Measurements from ENCODE around the gene ZNF444. TPM values are rescaled to one million over a fixed set of nuclear protein-coding genes. Genes with fewer than 3 reads are reported as not detected.

The ZNF444 gene
- total RNA-seq, 2 experiments from 2014 or later, result 22.0 to 25.3 TPM

DNA sequence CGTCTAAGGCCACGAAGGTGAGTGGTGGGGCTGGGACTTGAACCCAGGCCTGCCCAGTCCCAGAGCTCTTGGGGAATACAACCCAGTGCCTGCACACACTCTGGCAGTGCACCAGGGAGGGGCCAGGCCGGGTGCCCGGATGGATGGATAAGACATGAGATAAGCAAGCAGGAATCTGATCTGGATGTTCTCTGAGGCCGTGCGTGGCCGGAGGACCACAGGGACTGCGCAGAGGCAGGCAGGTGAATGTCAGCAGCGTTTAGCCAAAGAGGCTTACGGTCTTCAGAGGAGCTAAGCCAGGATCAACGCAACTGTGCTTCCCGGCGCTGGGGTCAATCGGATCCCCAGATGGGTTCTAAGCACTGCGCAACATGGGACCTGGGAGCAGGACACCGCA, 21.5 kb upstream of the ZNF444 start:
- ChIA-PET POLR2A (no interaction called here), CTCF (ENCODE audit: unreplicated experiment) (no interaction called here)
- Histone ChIP-seq H3K36me3 (ENCODE audit: insufficient read depth, low read length) (peaks cover 3% of the 10 kb centered on the region; the same call in 1 of the 2 replicates), H3K9me3 (ENCODE audit: low read length) (no peaks in the 10 kb centered on the region), H3K9me2 (ENCODE audit: insufficient read depth, low read length) (no peaks in the 10 kb centered on the region), H2AFZ (ENCODE audit: low read length) (no peak overlapping the region), H3K4me2 (ENCODE audit: low read length) (peak overlapping the region; percentile 98), H3K4me3 (ENCODE audit: low read depth, low read length, poor library complexity, severe bottlenecking) (peak overlapping the region; percentile 83), H3K79me2 (ENCODE audit: insufficient read depth, low read depth, low read length) (peaks cover 57% of the 10 kb centered on the region), H3K4me1 (ENCODE audit: insufficient read depth, low read length, poor library complexity, severe bottlenecking) (peaks cover 23% of the 10 kb centered on the region), H4K20me1 (ENCODE audit: insufficient read depth, low read length) (no peaks in the 10 kb centered on the region), H3K27ac (ENCODE audit: low read depth, low read length, poor library complexity, severe bottlenecking) (peak overlapping the region; percentile 63)
- intact Hi-C loops (cut with micrococcal nuclease; ENCODE audit: unreplicated experiment), result no loop called here
- DNase-seq (ENCODE audit: low spot score), result no peak
- TF ChIP-seq EZH2phosphoT487 (IDR thresholded peaks at IDR 0.05; ENCODE audit: borderline replicate concordance, low read depth, low read length) (no peak), CTCF (conservative IDR thresholded peaks at IDR 0.05; ENCODE audit: low read length) (no peak)
- no TSS peak for BruUV-seq (replicated peaks)

DNA sequence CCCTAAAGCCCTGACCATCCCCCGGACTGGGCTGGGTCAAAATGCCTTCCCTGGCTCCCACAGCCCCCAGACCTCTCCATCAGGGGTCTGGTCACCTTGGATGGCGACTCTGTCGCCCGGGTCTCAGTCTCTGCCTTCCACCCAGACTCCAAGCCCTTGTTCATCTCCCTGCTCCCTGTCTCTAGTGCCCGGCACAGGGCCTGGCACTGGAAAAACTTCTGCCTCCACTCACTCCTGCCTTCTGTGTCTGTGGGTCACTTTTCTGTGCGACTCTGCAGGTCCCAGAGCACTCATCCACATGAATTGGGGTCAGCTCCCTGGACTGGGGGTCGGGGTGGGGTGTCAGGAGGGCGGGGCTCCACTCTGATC, 21.1 kb upstream of the ZNF444 start:
- no peak overlapping the region for H2AFZ ChIP-seq (ENCODE audit: low read length)
- peaks cover 3% of the 10 kb centered on the region; the same call in 1 of the 2 replicates for H3K36me3 ChIP-seq (ENCODE audit: insufficient read depth, low read length)
- ChIA-PET CTCF (ENCODE audit: unreplicated experiment) (no interaction called here), POLR2A (no interaction called here)
- no peaks in the 10 kb centered on the region for H4K20me1 ChIP-seq (ENCODE audit: insufficient read depth, low read length)
- no peaks in the 10 kb centered on the region for H3K9me3 ChIP-seq (ENCODE audit: low read length)
- peak overlapping the region; percentile 98 for H3K4me2 ChIP-seq (ENCODE audit: low read length)
- peaks cover 53% of the 10 kb centered on the region for H3K79me2 ChIP-seq (ENCODE audit: insufficient read depth, low read depth, low read length)
- peaks cover 23% of the 10 kb centered on the region for H3K4me1 ChIP-seq (ENCODE audit: insufficient read depth, low read length, poor library complexity, severe bottlenecking)
- H3K9me2 ChIP-seq (ENCODE audit: insufficient read depth, low read length), result no peaks in the 10 kb centered on the region
- peak overlapping the region; percentile 83 for H3K4me3 ChIP-seq (ENCODE audit: low read depth, low read length, poor library complexity, severe bottlenecking)
- TF ChIP-seq EZH2phosphoT487 (IDR thresholded peaks at IDR 0.05; ENCODE audit: borderline replicate concordance, low read depth, low read length) (no peak), CTCF (conservative IDR thresholded peaks at IDR 0.05; ENCODE audit: low read length) (no peak)
- peak overlapping the region; percentile 63 for H3K27ac ChIP-seq (ENCODE audit: low read depth, low read length, poor library complexity, severe bottlenecking)
- intact Hi-C loops (cut with micrococcal nuclease; ENCODE audit: unreplicated experiment), result loop anchor here (2.0 kb wide), 1 partner anchor 195 kb away; the partner anchor contains the start of gene ZSCAN5A
- BruUV-seq (replicated peaks), result no TSS peak
- DNase-seq (ENCODE audit: low spot score), result no peak

- Histone ChIP-seq H3K9me2 (ENCODE audit: insufficient read depth, low read length) (no peaks in the 10 kb centered on the region), H3K9me3 (ENCODE audit: low read length) (no peaks in the 10 kb centered on the region), H2AFZ (ENCODE audit: low read length) (no peak overlapping the region)
These were observed 20.5 kb upstream of the ZNF444 start for GRCh38 chr19:56120371-56121179.

More at GRCh38 chr19:56120371-56121179, 20.5 kb upstream of the ZNF444 start:
- intact Hi-C loops (cut with micrococcal nuclease; ENCODE audit: unreplicated experiment), result loop anchor here (1.0 to 2.0 kb wide), 2 partner anchors 21 to 194 kb away; partner anchors contain the start of genes ZNF444 and ZSCAN5A
- no TSS peak for BruUV-seq (replicated peaks)
- peak overlapping the region; percentile 83 for H3K4me3 ChIP-seq (ENCODE audit: low read depth, low read length, poor library complexity, severe bottlenecking)
- peaks cover 3% of the 10 kb centered on the region; the same call in 1 of the 2 replicates for H3K36me3 ChIP-seq (ENCODE audit: insufficient read depth, low read length)
- peak overlapping the region; percentile 63 for H3K27ac ChIP-seq (ENCODE audit: low read depth, low read length, poor library complexity, severe bottlenecking)
- peaks cover 50% of the 10 kb centered on the region for H3K79me2 ChIP-seq (ENCODE audit: insufficient read depth, low read depth, low read length)
- TF ChIP-seq EZH2phosphoT487 (IDR thresholded peaks at IDR 0.05; ENCODE audit: borderline replicate concordance, low read depth, low read length) (no peak), CTCF (conservative IDR thresholded peaks at IDR 0.05; ENCODE audit: low read length) (no peak)
- DNase-seq (ENCODE audit: low spot score), result peak; percentile 80
- no peaks in the 10 kb centered on the region for H4K20me1 ChIP-seq (ENCODE audit: insufficient read depth, low read length)
- ChIA-PET POLR2A (no interaction called here), CTCF (ENCODE audit: unreplicated experiment) (interaction anchor here (0.6 kb wide), 1 partner anchor 781 kb away, joined by 7 read pairs; the partner anchor contains the start of gene KMT5C)
- H3K4me2 ChIP-seq (ENCODE audit: low read length), result peak overlapping the region; percentile 98
- peaks cover 23% of the 10 kb centered on the region for H3K4me1 ChIP-seq (ENCODE audit: insufficient read depth, low read length, poor library complexity, severe bottlenecking)
